NCI-H1417 (cell line): Measurements from ENCODE around the gene DHX15.

ENCODE experiments used
- DNase-seq, 3 experiments: peaks; one replicate each; lab custom pipeline; 2025; lab: John Stamatoyannopoulos, UW

Gene DHX15

GRCh38 chr4:24482871-24483270, 101.5 kb downstream of the DHX15 start:
- no peak for DNase-seq

- peak in 1 of 3 experiments; percentile 5 for DNase-seq
Measured at GRCh38 chr4:24477919-24478318, 106.4 kb downstream of the DHX15 start.
